GM21737 (cell line): ENCODE data around the gene SSR4.
A peak's percentile ranks its signal among the peaks of the same experiment; 100 is the strongest.
"Not testable (repeated sequence)": the region's sequence is repeated elsewhere in the genome, so short reads cannot be mapped to it uniquely, and the experiment has no call there.

Experiments used
- ATAC-seq: cut with Tn5 transposase; IDR thresholded peaks from one replicate; pipeline ENCODE4 v1.9.1; 2021; ENCODE audit warnings: mild to moderate bottlenecking, moderate library complexity; ENCODE audit not compliant: unreplicated experiment

The SSR4 gene

GRCh38 chrX:153794018-153794896 is at the start of gene SSR4, which contains the start of gene IDH3G:
TSS of gene SSR4 (plus strand) at chrX:153794668. CDS start at chrX:153794688, 20 bp downstream.
TSS of gene IDH3G (minus strand) at chrX:153794375. CDS start at chrX:153794326, 49 bp downstream.
- ATAC-seq: peak; percentile 91

GRCh38 chrX:153745067-153745433 is 49.4 kb upstream of the SSR4 start:
- ATAC-seq: not testable (repeated sequence)

GRCh38 chrX:153746359-153746758 is 48.1 kb upstream of the SSR4 start:
- no peak for ATAC-seq

GRCh38 chrX:153746991-153747390 is 47.5 kb upstream of the SSR4 start:
- ATAC-seq: not testable (repeated sequence)

GRCh38 chrX:153749017-153749416 is 45.5 kb upstream of the SSR4 start:
- ATAC-seq: not testable (repeated sequence)

GRCh38 chrX:153750127-153750774 is 44.2 kb upstream of the SSR4 start:
- no peak for ATAC-seq

GRCh38 chrX:153755136-153755535 is 39.3 kb upstream of the SSR4 start:
- no peak for ATAC-seq

- ATAC-seq: no peak
Observed at GRCh38 chrX:153761863-153762262, 32.6 kb upstream of the SSR4 start.

- no peak for ATAC-seq
Observed at GRCh38 chrX:153762626-153763173, 31.8 kb upstream of the SSR4 start.

- ATAC-seq: no peak
Observed at GRCh38 chrX:153763298-153763932, 31.1 kb upstream of the SSR4 start.

GRCh38 chrX:153763989-153764755 is 30.3 kb upstream of the SSR4 start, which contains the start of gene PLXNB3:
TSS of gene PLXNB3 (plus strand) at chrX:153764249. CDS start at chrX:153765536, 1,287 bp downstream.
- no peak for ATAC-seq

- no peak for ATAC-seq
Observed at GRCh38 chrX:153764786-153765137, 29.7 kb upstream of the SSR4 start.

GRCh38 chrX:153765138-153766079 is 29.1 kb upstream of the SSR4 start:
- ATAC-seq: no peak

GRCh38 chrX:153766098-153766817 is 28.2 kb upstream of the SSR4 start:
- ATAC-seq: no peak

GRCh38 chrX:153766871-153767673 is 27.4 kb upstream of the SSR4 start:
- no peak for ATAC-seq

GRCh38 chrX:153767674-153768055 is 26.8 kb upstream of the SSR4 start:
- ATAC-seq: no peak

- ATAC-seq: no peak
Observed at GRCh38 chrX:153768311-153769157, 25.9 kb upstream of the SSR4 start.
